Eye (tissue), 1 donor: Measurements from ENCODE around the gene BANF1.
A peak's percentile ranks its signal among the peaks of the same experiment; 100 is the strongest.

Experiments used
- DNase-seq: peaks from one replicate; pipeline ENCODE4 v3.0.0-alpha.2; 2015

Gene BANF1

GRCh38 chr11:66042227-66042995 is 40.1 kb downstream of the BANF1 start:
- no peak for DNase-seq

GRCh38 chr11:66042996-66043906 is 40.9 kb downstream of the BANF1 start:
- no peak for DNase-seq

- DNase-seq: no peak
These were observed 42.5 kb downstream of the BANF1 start for GRCh38 chr11:66044757-66045156.

GRCh38 chr11:66045177-66045639 is 42.9 kb downstream of the BANF1 start:
- peak; percentile 92 for DNase-seq

GRCh38 chr11:66046901-66047300 is 44.6 kb downstream of the BANF1 start:
- no peak for DNase-seq

- no peak for DNase-seq
These were observed 45.5 kb downstream of the BANF1 start for GRCh38 chr11:66047541-66048365.

DNA sequence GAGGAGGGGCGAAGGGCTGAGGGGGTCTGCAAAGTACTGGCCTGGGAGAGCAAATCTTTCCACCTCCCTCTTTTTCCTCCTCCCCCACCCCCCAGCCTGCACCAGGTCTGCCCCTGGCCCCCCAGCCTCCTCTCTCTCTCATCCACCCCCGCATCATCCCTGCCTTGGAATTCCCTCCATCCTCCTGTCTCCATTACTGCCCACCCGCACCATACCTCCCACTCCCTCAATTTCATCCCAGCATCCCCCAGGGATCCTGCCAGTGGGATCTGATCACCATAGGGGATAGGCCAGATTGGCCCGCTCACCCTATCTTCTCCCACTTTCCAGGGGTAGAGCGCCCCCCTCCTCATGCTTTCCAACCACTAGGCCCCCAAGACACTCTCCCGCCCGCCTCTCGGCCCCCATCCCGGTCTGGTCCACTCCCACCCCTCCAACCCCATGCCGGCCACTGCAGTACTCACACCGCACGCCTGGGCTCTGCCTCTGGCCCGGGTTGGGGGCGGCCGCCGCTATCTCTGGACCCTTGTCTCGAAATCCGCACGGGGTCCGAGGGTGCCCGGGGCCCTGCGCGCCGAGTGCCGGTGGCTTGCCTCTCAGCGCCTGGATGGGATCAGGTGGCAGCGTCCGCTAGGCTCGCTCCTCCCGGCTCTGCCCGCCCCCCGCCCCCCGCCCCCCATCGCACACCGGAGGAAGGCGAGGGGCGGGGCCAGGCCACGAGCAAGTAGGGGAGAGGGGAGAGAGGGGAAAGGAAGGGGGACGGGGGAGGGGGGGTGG is 46.4 kb downstream of the BANF1 start, which contains the start of gene GAL3ST3:
GAL3ST3 (minus strand) TSS at position 615 of the 777 bp plus-strand sequence. CDS start 3,746 bp downstream, outside the sequence.
- peak; percentile 75 for DNase-seq

GRCh38 chr11:66050581-66051231 is 48.4 kb downstream of the BANF1 start:
- DNase-seq: peak; percentile 38

- DNase-seq: no peak
These were observed 49.1 kb downstream of the BANF1 start for GRCh38 chr11:66051371-66051765.

DNA sequence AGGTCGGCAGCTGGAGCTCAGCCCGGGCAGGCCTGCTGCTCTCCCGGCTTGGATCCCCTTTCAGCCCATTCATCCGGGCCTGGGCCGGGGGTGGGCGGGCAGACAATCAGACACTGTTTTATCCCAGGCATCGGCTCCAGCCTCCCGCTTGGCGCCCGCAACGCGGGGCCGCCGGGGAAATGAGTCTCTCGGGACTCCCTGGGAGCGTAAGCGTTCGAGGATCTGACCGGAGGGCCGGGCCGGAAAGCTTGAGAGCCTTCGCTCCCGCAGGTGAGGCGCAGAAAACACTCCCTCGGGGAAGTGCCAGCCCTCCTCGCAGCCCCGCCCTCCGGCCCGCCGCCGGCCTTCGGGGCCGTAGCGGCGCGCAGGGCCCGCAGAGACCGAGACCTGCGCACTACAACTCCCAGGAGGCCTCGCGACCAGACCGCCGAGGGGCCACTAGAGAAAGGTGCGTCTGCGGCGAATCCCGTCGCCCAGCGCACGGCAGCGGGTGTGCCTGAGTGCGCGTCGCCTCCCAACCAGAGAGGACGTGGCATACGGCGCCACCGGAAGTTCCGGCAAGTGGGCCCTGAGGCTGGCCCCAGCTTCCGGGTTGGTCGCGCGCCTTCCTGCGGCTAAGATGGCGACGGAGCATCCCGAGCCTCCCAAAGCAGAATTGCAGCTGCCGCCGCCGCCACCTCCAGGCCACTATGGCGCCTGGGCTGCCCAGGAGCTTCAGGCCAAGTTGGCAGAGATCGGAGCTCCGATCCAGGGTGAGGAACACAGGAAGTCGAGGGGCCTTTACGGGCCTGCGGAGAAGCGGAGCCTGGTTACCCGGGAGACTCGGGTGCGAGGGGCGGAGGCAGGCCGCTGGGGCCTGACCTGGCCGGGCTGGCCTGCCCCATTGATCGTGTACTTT is 49.7 kb downstream of the BANF1 start, which contains the start of gene SF3B2:
SF3B2 (plus strand) TSS at position 599 of the 898 bp plus-strand sequence; CDS start at position 620, 21 bp downstream.
- peak; percentile 98 for DNase-seq

DNA sequence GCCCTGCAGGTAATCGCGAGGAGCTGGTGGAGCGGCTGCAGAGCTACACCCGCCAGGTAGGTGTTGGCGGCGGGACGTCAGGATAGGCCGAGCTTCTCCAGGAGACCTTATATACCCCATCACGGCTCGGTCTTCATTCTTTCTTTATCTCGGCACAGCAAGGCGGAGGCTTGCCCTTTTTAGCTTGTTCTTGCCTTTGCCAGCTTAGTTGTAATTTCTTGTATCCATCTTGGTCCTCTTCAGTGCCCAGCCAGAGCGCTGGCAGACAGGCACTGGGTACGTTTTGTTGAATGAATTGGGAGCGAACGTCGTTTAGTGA is 50.3 kb downstream of the BANF1 start:
- no peak for DNase-seq
